ENCODE measurements around the gene REXO1. TPM values are rescaled to one million over a fixed set of nuclear protein-coding genes. Genes with fewer than 3 reads are reported as not detected.

The REXO1 gene
- total and polyA plus RNA-seq, 2 of the 13 experiments (the other 11 are each of a cell fraction or from before 2014, with no cell fraction given): 5.0 to 11.2 TPM

DNA sequence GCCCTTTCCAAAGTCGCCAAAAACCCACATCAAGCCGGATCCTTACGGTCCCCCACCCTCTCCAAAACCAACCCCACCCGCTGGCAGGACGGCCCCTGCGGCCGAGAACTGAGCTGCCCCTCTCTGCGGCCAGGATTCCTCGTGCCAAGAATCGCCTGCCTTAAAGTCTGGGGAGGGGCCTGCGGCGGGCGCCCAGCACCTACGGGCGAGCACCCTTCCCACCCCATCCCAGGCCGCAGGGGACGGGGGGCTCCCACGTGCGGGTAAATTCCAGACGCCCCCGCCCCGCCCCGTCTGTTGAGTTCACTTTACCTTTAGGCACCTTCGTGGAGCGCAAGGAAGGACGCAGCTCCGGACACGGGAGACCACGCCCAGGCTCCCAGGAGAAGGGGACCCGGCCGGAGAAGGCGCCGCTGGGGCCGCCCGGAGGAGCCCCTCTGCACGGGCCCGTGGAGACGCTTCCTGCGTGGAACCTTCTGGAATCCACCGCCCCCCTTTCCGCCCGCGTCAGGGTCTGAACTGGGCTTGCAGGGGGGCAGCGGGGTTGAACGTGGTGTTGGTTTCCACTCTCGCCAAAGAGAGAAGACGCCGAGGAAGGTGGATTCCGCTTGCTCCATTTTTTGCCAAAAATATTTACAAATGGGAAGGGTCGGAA is 72.2 kb downstream of the REXO1 start:
- H3K9ac ChIP-seq (ENCODE audit: insufficient read depth, low read depth, low read length): no peak overlapping the region
- H3K36me3 ChIP-seq (replicated peaks in 1 of 2; ENCODE audit: control insufficient read depth in 1 of 2, insufficient read depth in 2 of 2, low read length in 2 of 2): no peaks in the 10 kb centered on the region
- WGBS (ENCODE audit: low lambda C conversion rate): 45% methylated on average over 4 of the region's 50 CpGs
- no peaks in the 10 kb centered on the region for H4K20me1 ChIP-seq (ENCODE audit: insufficient read depth, low read length)
- peaks cover 6% of the 10 kb centered on the region for H3K4me1 ChIP-seq (ENCODE audit: insufficient read depth, low read length)
- TF ChIP-seq, protein P1, sequence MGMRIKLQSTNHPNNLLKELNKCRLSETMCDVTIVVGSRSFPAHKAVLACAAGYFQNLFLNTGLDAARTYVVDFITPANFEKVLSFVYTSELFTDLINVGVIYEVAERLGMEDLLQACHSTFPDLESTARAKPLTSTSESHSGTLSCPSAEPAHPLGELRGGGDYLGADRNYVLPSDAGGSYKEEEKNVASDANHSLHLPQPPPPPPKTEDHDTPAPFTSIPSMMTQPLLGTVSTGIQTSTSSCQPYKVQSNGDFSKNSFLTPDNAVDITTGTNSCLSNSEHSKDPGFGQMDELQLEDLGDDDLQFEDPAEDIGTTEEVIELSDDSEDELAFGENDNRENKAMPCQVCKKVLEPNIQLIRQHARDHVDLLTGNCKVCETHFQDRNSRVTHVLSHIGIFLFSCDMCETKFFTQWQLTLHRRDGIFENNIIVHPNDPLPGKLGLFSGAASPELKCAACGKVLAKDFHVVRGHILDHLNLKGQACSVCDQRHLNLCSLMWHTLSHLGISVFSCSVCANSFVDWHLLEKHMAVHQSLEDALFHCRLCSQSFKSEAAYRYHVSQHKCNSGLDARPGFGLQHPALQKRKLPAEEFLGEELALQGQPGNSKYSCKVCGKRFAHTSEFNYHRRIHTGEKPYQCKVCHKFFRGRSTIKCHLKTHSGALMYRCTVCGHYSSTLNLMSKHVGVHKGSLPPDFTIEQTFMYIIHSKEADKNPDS (CRISPR knock-in tag; IDR thresholded peaks at IDR 0.05): no peak
- TF ChIP-seq, protein P2, sequence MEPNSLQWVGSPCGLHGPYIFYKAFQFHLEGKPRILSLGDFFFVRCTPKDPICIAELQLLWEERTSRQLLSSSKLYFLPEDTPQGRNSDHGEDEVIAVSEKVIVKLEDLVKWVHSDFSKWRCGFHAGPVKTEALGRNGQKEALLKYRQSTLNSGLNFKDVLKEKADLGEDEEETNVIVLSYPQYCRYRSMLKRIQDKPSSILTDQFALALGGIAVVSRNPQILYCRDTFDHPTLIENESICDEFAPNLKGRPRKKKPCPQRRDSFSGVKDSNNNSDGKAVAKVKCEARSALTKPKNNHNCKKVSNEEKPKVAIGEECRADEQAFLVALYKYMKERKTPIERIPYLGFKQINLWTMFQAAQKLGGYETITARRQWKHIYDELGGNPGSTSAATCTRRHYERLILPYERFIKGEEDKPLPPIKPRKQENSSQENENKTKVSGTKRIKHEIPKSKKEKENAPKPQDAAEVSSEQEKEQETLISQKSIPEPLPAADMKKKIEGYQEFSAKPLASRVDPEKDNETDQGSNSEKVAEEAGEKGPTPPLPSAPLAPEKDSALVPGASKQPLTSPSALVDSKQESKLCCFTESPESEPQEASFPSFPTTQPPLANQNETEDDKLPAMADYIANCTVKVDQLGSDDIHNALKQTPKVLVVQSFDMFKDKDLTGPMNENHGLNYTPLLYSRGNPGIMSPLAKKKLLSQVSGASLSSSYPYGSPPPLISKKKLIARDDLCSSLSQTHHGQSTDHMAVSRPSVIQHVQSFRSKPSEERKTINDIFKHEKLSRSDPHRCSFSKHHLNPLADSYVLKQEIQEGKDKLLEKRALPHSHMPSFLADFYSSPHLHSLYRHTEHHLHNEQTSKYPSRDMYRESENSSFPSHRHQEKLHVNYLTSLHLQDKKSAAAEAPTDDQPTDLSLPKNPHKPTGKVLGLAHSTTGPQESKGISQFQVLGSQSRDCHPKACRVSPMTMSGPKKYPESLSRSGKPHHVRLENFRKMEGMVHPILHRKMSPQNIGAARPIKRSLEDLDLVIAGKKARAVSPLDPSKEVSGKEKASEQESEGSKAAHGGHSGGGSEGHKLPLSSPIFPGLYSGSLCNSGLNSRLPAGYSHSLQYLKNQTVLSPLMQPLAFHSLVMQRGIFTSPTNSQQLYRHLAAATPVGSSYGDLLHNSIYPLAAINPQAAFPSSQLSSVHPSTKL (CRISPR knock-in tag; IDR thresholded peaks at IDR 0.05): no peak
- TF ChIP-seq, protein P3, sequence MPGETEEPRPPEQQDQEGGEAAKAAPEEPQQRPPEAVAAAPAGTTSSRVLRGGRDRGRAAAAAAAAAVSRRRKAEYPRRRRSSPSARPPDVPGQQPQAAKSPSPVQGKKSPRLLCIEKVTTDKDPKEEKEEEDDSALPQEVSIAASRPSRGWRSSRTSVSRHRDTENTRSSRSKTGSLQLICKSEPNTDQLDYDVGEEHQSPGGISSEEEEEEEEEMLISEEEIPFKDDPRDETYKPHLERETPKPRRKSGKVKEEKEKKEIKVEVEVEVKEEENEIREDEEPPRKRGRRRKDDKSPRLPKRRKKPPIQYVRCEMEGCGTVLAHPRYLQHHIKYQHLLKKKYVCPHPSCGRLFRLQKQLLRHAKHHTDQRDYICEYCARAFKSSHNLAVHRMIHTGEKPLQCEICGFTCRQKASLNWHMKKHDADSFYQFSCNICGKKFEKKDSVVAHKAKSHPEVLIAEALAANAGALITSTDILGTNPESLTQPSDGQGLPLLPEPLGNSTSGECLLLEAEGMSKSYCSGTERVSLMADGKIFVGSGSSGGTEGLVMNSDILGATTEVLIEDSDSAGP (CRISPR knock-in tag; IDR thresholded peaks at IDR 0.05; ENCODE audit: borderline replicate concordance): no peak
- TF ChIP-seq ZNF432 (CRISPR knock-in tag; IDR thresholded peaks at IDR 0.05; ENCODE audit: borderline replicate concordance): no peak
- TF ChIP-seq SMAD3 (CRISPR knock-in tag; IDR thresholded peaks at IDR 0.05): no peak
- TF ChIP-seq, protein P4, sequence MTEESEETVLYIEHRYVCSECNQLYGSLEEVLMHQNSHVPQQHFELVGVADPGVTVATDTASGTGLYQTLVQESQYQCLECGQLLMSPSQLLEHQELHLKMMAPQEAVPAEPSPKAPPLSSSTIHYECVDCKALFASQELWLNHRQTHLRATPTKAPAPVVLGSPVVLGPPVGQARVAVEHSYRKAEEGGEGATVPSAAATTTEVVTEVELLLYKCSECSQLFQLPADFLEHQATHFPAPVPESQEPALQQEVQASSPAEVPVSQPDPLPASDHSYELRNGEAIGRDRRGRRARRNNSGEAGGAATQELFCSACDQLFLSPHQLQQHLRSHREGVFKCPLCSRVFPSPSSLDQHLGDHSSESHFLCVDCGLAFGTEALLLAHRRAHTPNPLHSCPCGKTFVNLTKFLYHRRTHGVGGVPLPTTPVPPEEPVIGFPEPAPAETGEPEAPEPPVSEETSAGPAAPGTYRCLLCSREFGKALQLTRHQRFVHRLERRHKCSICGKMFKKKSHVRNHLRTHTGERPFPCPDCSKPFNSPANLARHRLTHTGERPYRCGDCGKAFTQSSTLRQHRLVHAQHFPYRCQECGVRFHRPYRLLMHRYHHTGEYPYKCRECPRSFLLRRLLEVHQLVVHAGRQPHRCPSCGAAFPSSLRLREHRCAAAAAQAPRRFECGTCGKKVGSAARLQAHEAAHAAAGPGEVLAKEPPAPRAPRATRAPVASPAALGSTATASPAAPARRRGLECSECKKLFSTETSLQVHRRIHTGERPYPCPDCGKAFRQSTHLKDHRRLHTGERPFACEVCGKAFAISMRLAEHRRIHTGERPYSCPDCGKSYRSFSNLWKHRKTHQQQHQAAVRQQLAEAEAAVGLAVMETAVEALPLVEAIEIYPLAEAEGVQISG (CRISPR knock-in tag; IDR thresholded peaks at IDR 0.05): no peak
- TF ChIP-seq, protein P5, sequence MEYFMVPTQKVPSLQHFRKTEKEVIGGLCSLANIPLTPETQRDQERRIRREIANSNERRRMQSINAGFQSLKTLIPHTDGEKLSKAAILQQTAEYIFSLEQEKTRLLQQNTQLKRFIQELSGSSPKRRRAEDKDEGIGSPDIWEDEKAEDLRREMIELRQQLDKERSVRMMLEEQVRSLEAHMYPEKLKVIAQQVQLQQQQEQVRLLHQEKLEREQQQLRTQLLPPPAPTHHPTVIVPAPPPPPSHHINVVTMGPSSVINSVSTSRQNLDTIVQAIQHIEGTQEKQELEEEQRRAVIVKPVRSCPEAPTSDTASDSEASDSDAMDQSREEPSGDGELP (IDR thresholded peaks at IDR 0.05; ENCODE audit: borderline replicate concordance, low read depth): no peak
- TF ChIP-seq JUN (CRISPR knock-in tag; IDR thresholded peaks at IDR 0.05): no peak
- TF ChIP-seq ZNF549 (CRISPR knock-in tag; IDR thresholded peaks at IDR 0.05): no peak
- H3K4me3 ChIP-seq (replicated peaks in 1 of 3; ENCODE audit: insufficient read depth in 1 of 3, low read depth in 2 of 3, low read length in 3 of 3): no peak overlapping the region
- in situ Hi-C loops (cut with HindIII; ENCODE audit: extremely low pct_ligation_motif_present, low pct_unique_long_range_greater_than_20kb) (loop anchor here (5.0 kb wide), 1 partner anchor 46 kb away; no protein-coding TSS in a partner anchor), intact Hi-C loops (cut with micrococcal nuclease; ENCODE audit: unreplicated experiment) (no loop called here)
- BruUV-seq (replicated peaks): no TSS peak
- FAIRE-seq: no peak
- no peaks in the 10 kb centered on the region for H3K79me2 ChIP-seq (ENCODE audit: insufficient read depth, low read length)
- ChIA-PET POLR2A (no interaction called here), CTCF (ENCODE audit: low intra/inter-chr PET ratio, low total read pairs) (interaction anchor here (2.7 kb wide), 1 partner anchor 50 kb away, joined by 15 read pairs; no protein-coding TSS in a partner anchor)
- no peak overlapping the region for H3K4me2 ChIP-seq (ENCODE audit: low read depth, low read length)
- DNase-seq (ENCODE audit: low spot score): no peak
- peaks cover 15 to 74% of the 10 kb centered on the region in 2 experiments for H3K27me3 ChIP-seq (ENCODE audit: control insufficient read depth in 1 of 2, insufficient read depth in 2 of 2, low read length in 2 of 2)
- no peak overlapping the region for H3K27ac ChIP-seq (ENCODE audit: extremely low read length, insufficient read depth, low read length)
- ATAC-seq: no peak
- H3K9me3 ChIP-seq (ENCODE audit: low read length): peaks cover 5% of the 10 kb centered on the region
- no peak overlapping the region for H2AFZ ChIP-seq (ENCODE audit: low read length)

Data from HepG2 (cell line).